HG02884 (cell line): ENCODE results near the gene ZNF177.

ENCODE experiments used
- ATAC-seq: cut with Tn5 transposase; IDR thresholded peaks from one replicate; pipeline ENCODE4 v1.9.1; 2021; ENCODE audit warnings: mild to moderate bottlenecking, moderate library complexity; ENCODE audit not compliant: unreplicated experiment

The ZNF177 gene

DNA sequence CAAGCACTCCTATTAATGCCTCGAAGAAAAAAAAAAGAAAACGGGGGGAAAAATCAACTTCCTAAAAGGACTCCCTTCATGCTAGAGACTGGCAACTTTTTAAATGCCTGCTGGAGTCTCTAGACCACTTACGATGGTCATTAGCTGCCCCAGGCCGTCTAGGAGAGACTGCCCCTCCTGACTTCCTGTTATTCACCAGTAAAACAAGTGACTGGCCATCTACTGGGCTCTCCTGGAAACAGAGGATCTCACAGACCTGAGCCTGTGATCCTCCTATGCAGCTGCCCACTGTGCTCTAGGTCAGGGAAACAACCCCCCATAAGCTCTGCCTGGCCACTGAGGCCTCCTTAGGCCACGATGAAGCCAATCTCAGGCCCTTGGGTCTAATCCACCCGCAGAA is 65.1 kb downstream of the ZNF177 start:
- no peak for ATAC-seq

DNA sequence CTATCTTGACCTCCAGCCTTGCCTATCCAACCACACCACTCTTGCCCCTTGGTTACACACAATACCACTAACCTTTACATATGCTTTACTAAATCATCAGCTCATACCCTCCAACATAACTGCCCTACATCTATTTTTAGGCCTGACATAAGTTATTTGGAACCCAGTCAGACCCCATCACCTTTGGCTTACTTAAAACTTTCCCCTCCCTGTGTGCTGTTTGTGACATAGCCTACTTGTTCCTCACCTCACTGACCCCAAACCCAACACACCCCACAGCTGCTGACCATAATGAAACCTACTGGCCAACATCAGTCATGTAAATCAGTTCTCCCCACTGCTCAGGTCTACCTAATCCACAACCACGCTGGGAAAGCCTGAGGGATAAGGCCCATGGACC is 67.6 kb downstream of the ZNF177 start:
- ATAC-seq: no peak

DNA sequence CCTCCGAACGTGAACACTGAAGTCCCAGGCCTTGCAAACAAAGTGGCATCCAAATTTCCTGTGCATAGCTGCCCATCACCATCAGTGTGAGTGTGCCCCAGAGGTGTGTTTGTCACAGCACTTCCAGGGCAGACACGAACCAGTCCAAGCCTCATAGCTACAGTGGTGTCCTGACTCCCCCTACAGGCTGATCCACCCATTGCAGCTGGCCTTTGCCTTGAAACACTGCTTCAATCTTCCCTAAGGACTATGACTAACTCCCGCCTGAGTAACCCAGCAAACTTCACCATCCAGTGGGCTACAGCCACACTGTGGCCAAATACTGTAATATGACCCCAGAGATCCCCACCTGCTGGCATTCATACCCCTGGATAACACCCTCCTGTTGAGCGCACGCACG is 68.7 kb downstream of the ZNF177 start:
- ATAC-seq: no peak
